Limb (tissue), 2 donors: ENCODE measurements around the gene TEX13B.
"Not testable (repeated sequence)": the region's sequence is repeated elsewhere in the genome, so short reads cannot be mapped to it uniquely, and the experiment has no call there.

Experiments
- DNase-seq, 2 donors: peaks; one replicate each; pipeline ENCODE4 v3.0.0-alpha.2; 2016; ENCODE audit errors: extremely low spot score in 2 of 2

Gene TEX13B, protein sequence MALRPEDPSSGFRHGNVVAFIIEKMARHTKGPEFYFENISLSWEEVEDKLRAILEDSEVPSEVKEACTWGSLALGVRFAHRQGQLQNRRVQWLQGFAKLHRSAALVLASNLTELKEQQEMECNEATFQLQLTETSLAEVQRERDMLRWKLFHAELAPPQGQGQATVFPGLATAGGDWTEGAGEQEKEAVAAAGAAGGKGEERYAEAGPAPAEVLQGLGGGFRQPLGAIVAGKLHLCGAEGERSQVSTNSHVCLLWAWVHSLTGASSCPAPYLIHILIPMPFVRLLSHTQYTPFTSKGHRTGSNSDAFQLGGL

DNA sequence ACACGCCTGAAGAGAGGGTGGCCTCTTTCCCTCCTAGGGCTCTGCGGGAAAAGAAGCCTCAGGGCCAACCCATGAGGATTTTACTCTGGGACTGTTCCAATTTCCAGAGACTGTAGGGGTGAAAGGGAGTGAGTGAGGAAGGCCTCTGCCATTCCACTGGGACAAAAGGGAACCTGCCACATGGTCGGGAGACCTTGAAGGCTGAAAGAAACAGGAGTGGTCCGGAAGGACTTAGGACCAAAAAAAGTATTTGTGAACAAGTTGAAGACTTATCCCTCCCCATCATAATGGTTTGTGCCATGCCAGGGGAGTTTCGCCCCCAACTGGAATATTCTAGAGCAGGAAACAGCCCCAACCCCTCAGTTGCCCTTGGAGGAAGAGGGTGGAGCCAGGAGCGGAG, at the start of gene TEX13B:
TSS of gene TEX13B (minus strand) at position 15 of the 400 bp plus-strand sequence. CDS start 243 bp downstream, outside the sequence.
- no peak for DNase-seq

DNA sequence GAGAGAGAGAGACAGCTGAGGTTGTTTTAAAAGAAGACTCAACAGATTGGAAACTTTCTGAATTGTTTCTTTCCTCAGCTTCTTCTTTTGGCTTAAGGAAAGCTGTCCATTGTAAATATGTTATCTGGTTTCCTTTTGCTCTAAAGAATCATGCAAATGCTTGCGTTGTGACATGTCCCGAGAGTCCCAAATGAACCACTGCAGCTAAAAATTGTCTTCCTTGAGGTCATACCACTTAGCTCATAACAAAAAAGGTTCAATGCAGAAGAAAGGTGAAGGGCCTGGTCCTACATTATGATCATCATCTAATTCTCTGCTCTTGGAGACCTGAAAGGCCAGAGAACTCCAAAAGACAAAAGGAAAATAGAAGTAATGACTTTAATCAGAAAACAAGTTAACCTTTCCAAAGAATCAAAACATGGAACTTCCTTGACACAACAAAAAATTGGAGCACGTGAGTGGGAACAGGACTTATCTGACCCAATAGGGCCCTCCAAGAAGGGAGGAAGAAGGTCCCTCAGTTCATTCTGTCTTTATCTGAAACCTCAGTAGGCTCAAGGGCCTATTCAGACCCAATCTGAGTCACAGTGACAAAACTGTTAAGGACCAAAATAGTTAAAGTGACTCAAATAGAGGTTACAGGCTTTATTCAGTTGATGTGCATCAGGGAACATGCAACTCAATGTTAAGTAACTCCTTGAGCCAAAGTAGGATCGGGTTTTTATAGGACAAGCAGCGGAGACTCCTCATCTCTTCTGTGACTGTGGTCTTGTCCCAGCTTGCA, 48.0 kb upstream of the TEX13B start:
- DNase-seq = no peak

DNA sequence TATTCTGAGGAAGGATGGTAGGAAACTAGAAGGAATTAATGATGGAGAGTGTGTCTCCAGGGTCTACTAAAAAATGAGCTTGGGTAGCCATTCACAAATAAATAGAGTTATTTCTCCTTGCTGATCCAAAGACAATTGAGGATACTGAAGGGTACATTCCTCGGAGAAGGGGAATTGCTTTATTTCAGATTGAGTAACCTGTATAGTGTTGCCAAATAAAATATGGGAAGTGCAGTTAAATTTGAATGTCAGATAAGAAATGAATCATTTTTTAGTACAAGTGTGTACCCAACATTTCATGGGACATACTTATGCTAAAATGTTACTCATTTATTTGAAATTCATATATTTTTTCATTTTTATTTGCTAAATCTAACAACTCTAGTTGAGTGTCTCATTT, 46.7 kb upstream of the TEX13B start:
- no peak for DNase-seq

DNA sequence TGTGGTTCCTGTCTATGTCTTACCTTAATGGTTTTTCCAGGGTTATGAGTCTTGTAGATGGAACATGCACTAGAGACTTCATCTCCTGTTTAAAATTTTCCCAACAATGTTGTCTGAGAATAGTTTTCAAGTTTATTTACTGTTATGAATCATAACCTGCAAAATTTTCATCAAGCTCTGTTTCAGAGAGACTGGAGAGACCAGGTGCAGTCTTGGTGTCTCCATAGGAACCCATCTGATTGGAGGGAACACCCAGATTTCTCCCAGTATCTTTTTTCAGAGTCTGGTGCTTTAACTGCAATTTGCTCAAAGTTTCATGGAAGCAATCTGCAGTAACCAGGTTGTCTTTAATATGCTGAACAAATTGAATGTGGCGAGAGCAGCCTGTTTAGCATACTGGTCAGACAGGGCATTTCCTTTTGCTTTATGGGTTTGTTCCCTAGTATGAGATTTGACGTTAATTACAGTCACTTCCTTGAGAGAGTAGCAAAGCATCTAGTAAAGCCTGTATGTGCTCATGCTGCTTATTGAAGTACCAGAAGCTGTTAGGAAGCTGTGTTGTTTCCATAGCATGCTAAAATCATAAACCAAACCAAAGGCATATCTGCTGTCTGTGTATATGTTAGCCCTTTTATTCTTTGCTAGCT, 43.9 kb upstream of the TEX13B start:
- DNase-seq = no peak

- no peak for DNase-seq
Observed at GRCh38 chrX:108025376-108025775, 43.2 kb upstream of the TEX13B start.

- no peak for DNase-seq
Observed at GRCh38 chrX:108022491-108023089, 40.4 kb upstream of the TEX13B start.

GRCh38 chrX:108020631-108021030, 38.5 kb upstream of the TEX13B start:
- no peak for DNase-seq

DNA sequence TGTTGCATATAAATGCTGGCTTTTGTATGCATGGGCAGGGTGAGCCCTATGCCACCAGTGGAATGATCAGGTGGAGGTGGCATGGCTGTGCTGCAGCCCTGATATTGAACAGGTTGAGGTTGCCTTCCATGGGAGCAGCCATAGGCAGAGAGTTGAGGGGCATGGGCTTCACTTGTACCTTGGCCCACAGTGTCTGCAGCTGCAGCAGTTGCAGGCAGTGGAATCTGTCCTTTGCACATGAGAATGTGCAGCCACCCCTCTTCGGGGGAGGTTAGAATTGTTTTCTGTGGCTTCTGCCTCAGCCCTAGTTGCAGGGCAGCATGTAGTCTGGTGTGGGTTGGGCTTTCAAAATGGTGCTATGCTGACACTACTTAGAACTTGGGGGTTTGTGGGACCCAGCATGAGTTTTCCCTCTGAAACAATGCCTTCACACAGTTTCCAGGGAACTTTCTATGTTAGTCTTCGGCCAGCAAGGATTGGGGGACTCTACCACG, 37.3 kb upstream of the TEX13B start:
- no peak for DNase-seq

- DNase-seq = no peak
Observed at GRCh38 chrX:108018656-108019381, 36.6 kb upstream of the TEX13B start.

- peak in 1 of 2 donors; percentile 3 for DNase-seq
Observed at GRCh38 chrX:108001218-108001814, 19.1 kb upstream of the TEX13B start.

GRCh38 chrX:108000751-108001150, 18.6 kb upstream of the TEX13B start:
- DNase-seq = no peak

- no peak for DNase-seq
Observed at GRCh38 chrX:107996124-107996523, 14.0 kb upstream of the TEX13B start.

DNA sequence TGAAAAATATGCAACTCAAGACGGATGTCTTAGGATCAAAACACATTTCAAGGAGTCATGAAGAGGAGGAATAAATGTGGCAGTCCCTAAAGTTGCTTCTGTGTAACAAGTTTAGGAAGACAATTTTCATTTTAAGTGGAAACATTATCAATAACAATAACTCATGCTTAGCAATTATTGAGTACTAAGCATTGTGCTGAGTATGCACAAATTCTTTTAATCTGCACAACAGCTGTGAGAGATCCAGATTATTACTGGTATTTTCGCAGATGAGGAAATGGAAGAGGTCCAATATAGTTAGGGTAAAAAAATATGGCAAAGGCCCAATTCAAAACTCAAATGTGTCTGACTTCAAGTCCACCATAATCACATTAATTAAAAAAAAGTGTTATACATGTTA, 2.9 kb upstream of the TEX13B start:
- peak in 1 of 2 donors; percentile 2 for DNase-seq

- DNase-seq = no peak
Observed at GRCh38 chrX:107979534-107979933, 2.6 kb downstream of the TEX13B start.

DNA sequence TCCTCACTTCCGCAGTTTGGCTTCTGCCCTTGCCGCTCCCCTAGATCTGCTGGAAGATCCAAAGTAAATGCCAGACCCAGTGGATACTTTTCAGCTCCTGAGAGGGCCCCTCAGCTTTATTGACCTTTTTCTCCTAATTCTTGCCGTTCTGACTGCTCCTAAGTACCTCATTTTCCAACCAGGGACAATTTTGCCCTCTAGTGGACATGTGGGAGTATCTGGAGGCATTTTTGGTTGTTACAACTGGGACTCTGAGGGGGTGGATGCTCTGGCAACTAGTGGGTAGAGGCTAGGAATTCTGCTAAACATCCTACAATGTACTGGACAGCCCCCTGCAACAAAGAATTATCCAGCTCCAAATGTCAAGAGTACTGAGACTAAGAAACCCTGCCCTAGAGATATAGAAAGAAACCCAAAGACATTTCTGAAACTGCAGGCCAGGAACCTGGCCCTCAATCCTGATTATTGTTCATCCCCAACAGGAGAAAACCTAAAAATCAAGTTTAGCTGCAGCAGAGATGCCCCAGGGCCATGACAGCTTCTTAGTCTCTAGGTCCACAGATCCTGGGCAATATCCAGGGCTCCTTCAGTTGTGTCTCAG, 3.4 kb downstream of the TEX13B start:
- no peak for DNase-seq

GRCh38 chrX:107978071-107978470, 4.1 kb downstream of the TEX13B start:
- DNase-seq = no peak

- no peak for DNase-seq
Observed at GRCh38 chrX:107971636-107972035, 10.5 kb downstream of the TEX13B start.

- no peak for DNase-seq
Observed at GRCh38 chrX:107970073-107970472, 12.1 kb downstream of the TEX13B start.

GRCh38 chrX:107968623-107969022, 13.5 kb downstream of the TEX13B start:
- no peak for DNase-seq

GRCh38 chrX:107955337-107955736, 26.8 kb downstream of the TEX13B start:
- DNase-seq = not testable (repeated sequence)
